GM12892 (cell line): Measurements from ENCODE around the gene ZHX3.

ENCODE experiments used
- DNase-seq: peaks from one replicate; pipeline ENCODE4 v3.0.0; 2011; ENCODE audit not compliant: insufficient read length
- FAIRE-seq: peaks from 2 replicates; lab custom pipeline; 2011; peaks lifted over from hg19 to GRCh38; lab: Jason Lieb, UNC
- POLR2A ChIP-seq: IDR thresholded peaks from 2 replicates; pipeline ENCODE4 v1.6.1; 2011; ENCODE audit warnings: low read depth, low read length, control low read depth
- POLR2AphosphoS5 ChIP-seq: IDR thresholded peaks from 2 replicates; pipeline ENCODE4 v1.6.1; 2011; ENCODE audit warnings: low read depth, low read length, control low read depth
- TAF1 ChIP-seq: IDR thresholded peaks from 2 replicates; pipeline ENCODE4 v1.6.1; 2011; ENCODE audit warnings: low read depth, mild to moderate bottlenecking, control low read depth, low read length, borderline replicate concordance

Gene ZHX3

GRCh38 chr20:41178495-41178894, 139.0 kb downstream of the ZHX3 start:
- no peak for FAIRE-seq
- DNase-seq, result no peak
- no peak for TF ChIP-seq POLR2AphosphoS5
- TF ChIP-seq POLR2A, result no peak
- TF ChIP-seq TAF1, result no peak

- no peak for FAIRE-seq
- DNase-seq, result no peak
- TF ChIP-seq POLR2AphosphoS5 (no peak), TAF1 (no peak), POLR2A (no peak)
These were observed 139.9 kb downstream of the ZHX3 start for GRCh38 chr20:41177636-41178035.

GRCh38 chr20:41176711-41177552, 140.6 kb downstream of the ZHX3 start:
- no peak for FAIRE-seq
- DNase-seq, result no peak
- TF ChIP-seq POLR2A (no peak), POLR2AphosphoS5 (no peak), TAF1 (no peak)

- no peak for TF ChIP-seq TAF1
- TF ChIP-seq POLR2A, result no peak
- TF ChIP-seq POLR2AphosphoS5, result no peak
- no peak for DNase-seq
- FAIRE-seq, result no peak
These were observed 141.7 kb downstream of the ZHX3 start for GRCh38 chr20:41175727-41176330.

GRCh38 chr20:41175201-41175651, 142.3 kb downstream of the ZHX3 start:
- no peak for FAIRE-seq
- TF ChIP-seq TAF1 (no peak), POLR2A (no peak), POLR2AphosphoS5 (no peak)

GRCh38 chr20:41174782-41175181, 142.7 kb downstream of the ZHX3 start:
- FAIRE-seq, result no peak
- TF ChIP-seq POLR2A (no peak), POLR2AphosphoS5 (no peak), TAF1 (no peak)
- no peak for DNase-seq

More at GRCh38 chr20:41175201-41175651, 142.3 kb downstream of the ZHX3 start:
- no peak for DNase-seq

- no peak for TF ChIP-seq POLR2A
- no peak for TF ChIP-seq POLR2AphosphoS5
- no peak for TF ChIP-seq TAF1
- no peak for DNase-seq
- no peak for FAIRE-seq
These were observed 143.2 kb downstream of the ZHX3 start for GRCh38 chr20:41174373-41174772.

- FAIRE-seq (no peak), DNase-seq (no peak)
- TF ChIP-seq POLR2AphosphoS5 (no peak), TAF1 (no peak), POLR2A (no peak)
These were observed 143.7 kb downstream of the ZHX3 start for GRCh38 chr20:41173791-41174341.

GRCh38 chr20:41173161-41173721, 144.3 kb downstream of the ZHX3 start:
- peak; percentile 72 for DNase-seq
- FAIRE-seq, result peak; percentile 68
- TF ChIP-seq POLR2AphosphoS5, result no peak
- TF ChIP-seq POLR2A, result no peak
- no peak for TF ChIP-seq TAF1

GRCh38 chr20:41172296-41173140, 145.0 kb downstream of the ZHX3 start:
- FAIRE-seq (no peak), DNase-seq (no peak)
- TF ChIP-seq POLR2AphosphoS5 (no peak), TAF1 (no peak), POLR2A (no peak; the same call in 1 of the 2 replicates)
